Retinal pigment epithelial cell (primary cell): ENCODE results near the gene SSH2.
"Not testable (repeated sequence)": the region's sequence is repeated elsewhere in the genome, so short reads cannot be mapped to it uniquely, and the experiment has no call there.

ENCODE experiments used
- DNase-seq: peaks from one replicate; pipeline ENCODE4 v3.0.0-alpha.2; 2010; ENCODE audit warnings: low read depth
- H3K4me3 ChIP-seq: 2 replicates; pipeline ENCODE4 v1.5.1; 2011; ENCODE audit warnings: mild to moderate bottlenecking, low read length, control low read depth, moderate library complexity
- CTCF ChIP-seq: conservative IDR thresholded peaks from 2 replicates; pipeline ENCODE4 v1.5.1; 2011; ENCODE audit warnings: low read depth, low read length, control low read depth, inconsistent platforms

Gene SSH2

DNA sequence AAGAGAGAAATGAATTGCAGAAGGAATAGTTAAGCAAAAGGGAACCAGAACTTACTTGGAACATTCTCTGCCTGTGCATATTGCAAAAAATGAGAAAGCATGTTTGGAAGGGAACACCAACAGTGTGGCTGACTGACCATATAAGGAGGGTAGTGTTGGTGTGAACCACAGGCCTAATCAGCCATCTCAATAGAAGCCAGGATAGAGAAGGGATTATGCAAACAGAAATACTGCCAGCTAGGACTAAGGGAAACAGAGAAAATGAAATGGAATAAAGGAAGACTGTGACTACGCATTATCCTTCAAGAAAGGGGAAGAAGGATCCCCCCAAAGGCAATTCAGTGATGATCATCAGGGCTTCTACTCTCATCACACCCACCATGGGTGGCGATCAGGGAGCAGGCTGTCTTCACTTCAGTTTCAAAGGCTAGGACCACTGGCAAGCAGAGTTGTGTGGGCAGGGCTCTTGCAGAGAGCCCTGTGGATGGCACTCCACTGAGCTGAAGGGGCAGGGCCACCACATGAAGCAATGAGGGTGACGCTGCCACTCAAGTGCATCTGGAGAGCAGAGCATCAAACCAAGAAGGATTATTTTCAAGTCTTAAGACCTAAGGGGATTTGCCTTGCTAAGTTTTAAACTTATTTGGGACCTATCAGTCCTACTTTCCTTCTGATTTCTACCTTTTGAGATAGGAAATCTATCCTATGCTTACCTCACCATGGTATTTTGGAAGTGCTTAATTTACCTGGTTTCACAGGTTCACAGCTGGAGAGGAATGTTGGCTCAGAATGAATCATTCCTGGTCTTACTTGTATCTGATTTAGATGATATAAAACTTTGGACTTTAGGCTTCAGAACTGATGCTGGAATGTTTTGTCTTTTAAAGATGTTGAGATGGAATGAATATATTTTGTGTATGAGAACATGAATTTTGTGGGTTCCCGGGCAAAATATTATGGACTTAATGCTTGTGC, 140.5 kb downstream of the SSH2 start:
- DNase-seq = no peak
- TF ChIP-seq CTCF = no peak
- H3K4me3 ChIP-seq = no peak overlapping the region

DNA sequence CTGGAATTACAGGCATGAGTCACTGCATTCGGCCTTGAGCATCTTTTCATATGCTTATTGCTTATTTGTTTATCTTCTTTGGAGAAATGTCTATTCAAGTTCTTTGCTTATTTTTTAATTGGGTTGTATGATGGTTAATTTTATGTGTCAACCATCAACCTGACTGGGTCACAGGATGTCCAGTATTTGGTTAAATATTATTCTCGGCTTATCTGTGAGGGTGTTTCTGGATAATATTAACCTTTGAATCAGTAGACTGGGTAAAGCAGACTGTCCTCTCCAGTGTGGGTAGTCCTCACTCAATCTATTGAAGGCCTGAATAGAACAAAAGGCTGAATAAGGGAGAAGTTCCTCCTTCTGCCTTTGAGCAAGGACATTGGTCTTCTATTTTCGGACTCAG, 142.0 kb downstream of the SSH2 start:
- TF ChIP-seq CTCF = no peak
- no peak overlapping the region for H3K4me3 ChIP-seq
- DNase-seq = no peak

DNA sequence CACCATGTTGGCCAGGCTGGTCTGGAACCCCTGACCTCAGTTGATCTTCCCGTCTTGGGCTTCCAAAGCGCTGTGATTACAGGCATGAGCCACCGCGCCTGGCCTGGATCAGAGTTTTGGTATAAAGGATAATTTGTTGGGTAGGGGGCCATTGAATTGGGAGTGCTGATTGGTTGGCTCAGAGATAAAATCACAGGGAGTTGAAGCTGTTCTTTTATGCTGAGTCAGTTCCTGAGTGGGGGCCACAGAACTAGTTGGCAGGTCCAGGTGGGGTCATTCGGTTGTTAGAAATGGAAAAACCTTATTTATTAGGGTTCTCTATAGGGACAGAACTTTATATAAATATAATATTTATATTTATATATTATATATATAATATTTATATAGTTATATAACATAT, 147.1 kb downstream of the SSH2 start:
- no peak for DNase-seq
- no peak for TF ChIP-seq CTCF
- H3K4me3 ChIP-seq = no peak overlapping the region

DNA sequence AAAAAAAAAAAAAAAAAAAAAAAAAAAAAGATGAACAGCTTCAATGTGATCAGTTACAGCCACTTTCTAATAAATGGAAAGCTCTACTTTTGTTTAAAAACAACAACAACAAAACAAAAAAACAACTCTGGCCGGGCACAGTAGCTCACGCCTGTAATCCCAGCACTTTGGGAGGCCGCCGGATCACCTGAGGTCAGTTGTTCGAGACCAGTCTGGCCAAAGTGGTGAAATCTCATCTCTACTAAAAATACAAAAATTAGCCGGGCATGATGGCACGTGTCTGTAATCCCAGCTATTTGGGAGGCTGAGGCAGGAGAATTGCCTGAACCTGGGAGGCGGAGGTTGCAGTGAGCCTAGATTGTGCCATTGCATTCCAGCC, 150.2 kb downstream of the SSH2 start:
- DNase-seq, H3K4me3 ChIP-seq: not testable (repeated sequence)

GRCh38 chr17:29778956-29779811, 150.8 kb downstream of the SSH2 start:
- DNase-seq = no peak
- H3K4me3 ChIP-seq = no peak overlapping the region
- peak; percentile 76 for TF ChIP-seq CTCF

DNA sequence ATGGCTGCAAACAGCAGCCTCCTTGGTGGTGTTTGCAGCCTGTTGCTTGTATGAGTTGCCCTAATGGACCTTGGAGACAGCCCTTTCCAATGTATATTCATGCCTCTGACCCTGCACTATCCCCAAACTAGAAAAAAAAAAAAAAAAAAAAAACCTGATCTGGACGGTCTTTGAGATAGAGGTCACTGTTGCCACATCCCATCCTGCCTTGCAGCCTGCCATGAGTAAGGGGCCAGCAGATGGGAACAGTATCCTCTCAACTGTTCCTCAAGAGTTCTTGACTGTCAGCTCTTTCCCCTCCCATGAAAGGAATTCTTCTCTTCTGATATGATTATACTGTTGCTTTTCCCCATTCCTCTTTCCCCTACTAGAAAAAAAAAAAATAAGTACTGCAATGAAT, 152.4 kb downstream of the SSH2 start:
- H3K4me3 ChIP-seq = no peak overlapping the region
- DNase-seq = no peak

More for the DNA sequence above, 152.4 kb downstream of the SSH2 start:
- no peak for TF ChIP-seq CTCF
